Hepatocyte (in vitro differentiated cells): ENCODE results near the gene EDEM3.

Experiments used
- CTCF ChIP-seq: fragments of 200-600 bp; sonication (generic); IDR thresholded peaks from 2 replicates; pipeline ENCODE4 v1.5.1; 2016; ENCODE audit warnings: antibody characterized with exemption, mild to moderate bottlenecking; ENCODE audit not compliant: poor library complexity
- EZH2 ChIP-seq: fragments of 200-600 bp; sonication (generic); IDR thresholded peaks from 2 replicates; pipeline ENCODE4 v1.6.1; 2016; ENCODE audit warnings: antibody characterized with exemption, mild to moderate bottlenecking, borderline replicate concordance
- EZH2phosphoT487 ChIP-seq: fragments of 200-600 bp; sonication (generic); IDR thresholded peaks from one replicate; pipeline ENCODE4 v1.6.1; 2018; ENCODE audit warnings: antibody characterized with exemption, mild to moderate bottlenecking, low read depth, moderate library complexity; ENCODE audit not compliant: unreplicated experiment, severe bottlenecking

GRCh38 chr1:184664661-184665060, 90.0 kb downstream of the EDEM3 start:
- TF ChIP-seq CTCF (no peak), EZH2 (no peak), EZH2phosphoT487 (no peak)
